ENCODE data around the gene MAP1B. TPM values are rescaled to one million over a fixed set of nuclear protein-coding genes. Genes with fewer than 3 reads are reported as not detected.

MAP1B gene
- total RNA-seq, 4 donors from 2014 or later, result 479 to 654 (median 593) TPM

- DNase-seq (ENCODE audit: low spot score) (no peak), ATAC-seq (ENCODE audit: low FRiP score) (no peak)
- TF ChIP-seq CTCF (IDR thresholded peaks at IDR 0.05), result no peak
Measured at GRCh38 chr5:72224946-72225463, 117.7 kb downstream of the MAP1B start.

- DNase-seq (ENCODE audit: low spot score) (no peak), ATAC-seq (ENCODE audit: low FRiP score) (no peak)
- no peak for TF ChIP-seq CTCF (IDR thresholded peaks at IDR 0.05)
Measured at GRCh38 chr5:72225741-72226140, 118.5 kb downstream of the MAP1B start.

GRCh38 chr5:72226950-72227349, 119.7 kb downstream of the MAP1B start:
- TF ChIP-seq CTCF (IDR thresholded peaks at IDR 0.05), result no peak
- ATAC-seq (ENCODE audit: low FRiP score), result no peak
- no peak for DNase-seq (ENCODE audit: low spot score)

GRCh38 chr5:72228960-72229359, 121.7 kb downstream of the MAP1B start:
- DNase-seq (ENCODE audit: low spot score) (no peak), ATAC-seq (ENCODE audit: low FRiP score) (no peak)
- TF ChIP-seq CTCF (IDR thresholded peaks at IDR 0.05), result no peak

DNA sequence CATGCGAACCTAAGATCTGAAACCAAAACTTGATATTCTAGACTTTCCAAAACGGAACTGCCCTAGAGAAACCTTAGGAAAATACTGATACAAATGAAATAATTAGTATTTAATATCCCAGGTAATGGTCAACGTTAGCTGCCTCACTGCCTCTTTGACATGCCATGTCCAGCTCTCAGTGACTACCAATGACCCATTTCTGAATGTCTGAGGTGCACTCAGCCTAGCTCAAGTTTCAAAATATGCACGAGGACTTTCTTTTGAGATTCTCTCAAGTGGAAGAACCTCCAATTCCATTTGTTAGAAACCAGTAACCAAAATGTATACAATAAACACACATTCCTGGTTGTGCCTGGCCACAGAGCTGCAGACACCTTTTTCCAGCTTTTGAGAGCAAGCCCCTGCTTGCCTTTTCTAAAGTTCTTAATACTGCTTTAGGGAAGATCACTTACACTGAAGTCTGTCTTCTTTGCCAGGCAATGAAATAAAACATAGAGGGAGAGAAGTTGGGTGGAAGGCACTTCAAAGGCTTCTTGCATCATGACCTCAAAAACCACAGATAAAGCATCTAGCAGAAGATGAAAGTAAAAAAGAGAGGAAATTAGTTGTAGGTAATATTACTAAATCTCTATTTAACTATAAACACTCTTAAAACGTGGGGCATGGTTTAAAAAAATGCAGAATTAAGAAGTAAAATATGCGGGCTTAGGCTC, 124.9 kb downstream of the MAP1B start:
- no peak for DNase-seq (ENCODE audit: low spot score)
- no peak for ATAC-seq (ENCODE audit: low FRiP score)
- no peak for TF ChIP-seq CTCF (IDR thresholded peaks at IDR 0.05)

GRCh38 chr5:72232838-72233237, 125.6 kb downstream of the MAP1B start:
- no peak for TF ChIP-seq CTCF (IDR thresholded peaks at IDR 0.05)
- no peak for ATAC-seq (ENCODE audit: low FRiP score)
- DNase-seq (ENCODE audit: low spot score), result no peak

GRCh38 chr5:72233835-72234234, 126.6 kb downstream of the MAP1B start:
- no peak for DNase-seq (ENCODE audit: low spot score)
- no peak for TF ChIP-seq CTCF (IDR thresholded peaks at IDR 0.05)
- ATAC-seq (ENCODE audit: low FRiP score), result no peak
